Spleen (tissue), 7 donors: ENCODE results near the gene NBPF3.
"Not testable (repeated sequence)": the region's sequence is repeated elsewhere in the genome, so short reads cannot be mapped to it uniquely, and the experiment has no call there.

Experiments
- CTCF ChIP-seq, 11 experiments: fragments of 200-600 bp in 7 of 11; fragments of 450-650 bp in 4 of 11; sonication (generic) in 4 of 11; IDR thresholded peaks in 8 of 11; conservative IDR thresholded peaks in 3 of 11; 1 replicate in 7 of 11; 2 replicates in 4 of 11; pipeline versions ENCODE4 v1.4.0 to v1.8.0; 2016 to 2021; ENCODE audit warnings: antibody characterized with exemption in 11 of 11, inconsistent platforms in 4 of 11, mild to moderate bottlenecking in 1 of 11
- POLR2A ChIP-seq, 3 donors: fragments of 450-650 bp; IDR thresholded peaks; one replicate each; pipeline ENCODE4 v1.5.1; 2017; ENCODE audit warnings: antibody characterized with exemption in 3 of 3, mild to moderate bottlenecking in 1 of 3
- donor health status: DM: no; HTN: no; CAD: no; lungs with moderate emphysema.
- donor health status: DM: no; HTN: no; CAD: no.
- donor health status: DM: no; HTN: no; CAD: no.

- TF ChIP-seq CTCF (IDR thresholded peaks at IDR 0.05 in 8 of 11, conservative IDR thresholded peaks at IDR 0.05 in 3 of 11); POLR2A (IDR thresholded peaks at IDR 0.05): not testable (repeated sequence)
These were observed 25.2 kb downstream of the NBPF3 start for GRCh38 chr1:21465127-21465526.
